ENCODE results near the gene LUC7L2. TPM values are rescaled to one million over a fixed set of nuclear protein-coding genes. Genes with fewer than 3 reads are reported as not detected.

Gene LUC7L2
- total RNA-seq, 1 donor from 2014 or later: 87.8 TPM

- peaks cover 9% of the 10 kb centered on the region for H3K4me1 ChIP-seq (ENCODE audit: insufficient read depth, low read length)
- DNase-seq (ENCODE audit: low read depth): peak; percentile 98
- peaks cover 7% of the 10 kb centered on the region for H3K4me1 Mint-ChIP-seq (ENCODE audit: low read depth, unreplicated experiment)
- H3K27ac Mint-ChIP-seq (ENCODE audit: unreplicated experiment): peak overlapping the region; percentile 99
- H3K36me3 Mint-ChIP-seq (ENCODE audit: low read depth, unreplicated experiment): no peaks in the 10 kb centered on the region
- no peaks in the 10 kb centered on the region for H4K20me1 ChIP-seq (ENCODE audit: insufficient read depth, low read length)
- H3K36me3 ChIP-seq (ENCODE audit: insufficient read depth, low read length): no peaks in the 10 kb centered on the region
- no peaks in the 10 kb centered on the region for H3K27me3 ChIP-seq (ENCODE audit: insufficient read depth, low read length)
- H3K27ac ChIP-seq (ENCODE audit: low read depth, low read length): peak overlapping the region; percentile 98
- H3K27me3 Mint-ChIP-seq (ENCODE audit: low read depth, unreplicated experiment): no peaks in the 10 kb centered on the region
- TF ChIP-seq, protein P1, sequence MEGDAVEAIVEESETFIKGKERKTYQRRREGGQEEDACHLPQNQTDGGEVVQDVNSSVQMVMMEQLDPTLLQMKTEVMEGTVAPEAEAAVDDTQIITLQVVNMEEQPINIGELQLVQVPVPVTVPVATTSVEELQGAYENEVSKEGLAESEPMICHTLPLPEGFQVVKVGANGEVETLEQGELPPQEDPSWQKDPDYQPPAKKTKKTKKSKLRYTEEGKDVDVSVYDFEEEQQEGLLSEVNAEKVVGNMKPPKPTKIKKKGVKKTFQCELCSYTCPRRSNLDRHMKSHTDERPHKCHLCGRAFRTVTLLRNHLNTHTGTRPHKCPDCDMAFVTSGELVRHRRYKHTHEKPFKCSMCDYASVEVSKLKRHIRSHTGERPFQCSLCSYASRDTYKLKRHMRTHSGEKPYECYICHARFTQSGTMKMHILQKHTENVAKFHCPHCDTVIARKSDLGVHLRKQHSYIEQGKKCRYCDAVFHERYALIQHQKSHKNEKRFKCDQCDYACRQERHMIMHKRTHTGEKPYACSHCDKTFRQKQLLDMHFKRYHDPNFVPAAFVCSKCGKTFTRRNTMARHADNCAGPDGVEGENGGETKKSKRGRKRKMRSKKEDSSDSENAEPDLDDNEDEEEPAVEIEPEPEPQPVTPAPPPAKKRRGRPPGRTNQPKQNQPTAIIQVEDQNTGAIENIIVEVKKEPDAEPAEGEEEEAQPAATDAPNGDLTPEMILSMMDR (IDR thresholded peaks at IDR 0.05; ENCODE audit: insufficient read depth, low read depth, low read length): peak; percentile 63
- TF ChIP-seq EZH2 (IDR thresholded peaks at IDR 0.05; ENCODE audit: insufficient read depth, low read length): no peak
- peak overlapping the region; percentile 94 for H2AFZ ChIP-seq (ENCODE audit: low read depth, low read length)
- peaks cover 4% of the 10 kb centered on the region for H3K9me3 Mint-ChIP-seq (ENCODE audit: unreplicated experiment)
- H3K79me2 ChIP-seq (ENCODE audit: insufficient read depth, low read length): peaks cover 26% of the 10 kb centered on the region
- H3K9ac ChIP-seq (ENCODE audit: low read length): peak overlapping the region; percentile 97
- peak overlapping the region; percentile 95 for H3K4me2 ChIP-seq (ENCODE audit: low read length)
- no peaks in the 10 kb centered on the region for H3K9me3 ChIP-seq (ENCODE audit: insufficient read depth, low read depth, low read length)
- FAIRE-seq: peak; percentile 60
- peak overlapping the region; percentile 96 for H3K4me3 Mint-ChIP-seq (ENCODE audit: unreplicated experiment)
- peak overlapping the region; percentile 85 for H3K4me3 ChIP-seq (ENCODE audit: insufficient read depth, low read depth, low read length)
These were observed 19.5 kb upstream of the LUC7L2 start for GRCh38 chr7:139340037-139340807.

DNA sequence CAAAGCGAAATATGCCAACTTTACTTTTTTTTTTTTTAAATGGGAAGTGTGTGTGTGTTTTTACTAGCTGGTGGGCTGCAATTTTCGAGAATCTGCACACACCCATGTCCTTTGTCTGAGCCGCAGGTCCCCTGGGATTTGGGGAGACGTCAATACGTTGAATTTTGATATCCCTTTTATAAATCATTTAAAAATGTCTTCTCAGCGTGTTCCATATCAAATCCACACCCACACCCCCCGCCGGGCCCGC is 19.0 kb upstream of the LUC7L2 start:
- no peaks in the 10 kb centered on the region for H3K27me3 ChIP-seq (ENCODE audit: insufficient read depth, low read length)
- Mint-ChIP-seq H3K27ac (ENCODE audit: unreplicated experiment) (peak overlapping the region; percentile 99), H3K4me1 (ENCODE audit: low read depth, unreplicated experiment) (peaks cover 7% of the 10 kb centered on the region), H3K9me3 (ENCODE audit: unreplicated experiment) (peaks cover 4% of the 10 kb centered on the region), H3K27me3 (ENCODE audit: low read depth, unreplicated experiment) (no peaks in the 10 kb centered on the region), H3K36me3 (ENCODE audit: low read depth, unreplicated experiment) (no peaks in the 10 kb centered on the region), H3K4me3 (ENCODE audit: unreplicated experiment) (peak overlapping the region; percentile 96)
- no peak for DNase-seq (ENCODE audit: low read depth)
- H3K36me3 ChIP-seq (ENCODE audit: insufficient read depth, low read length): no peaks in the 10 kb centered on the region
- peak overlapping the region; percentile 97 for H3K9ac ChIP-seq (ENCODE audit: low read length)
- peak overlapping the region; percentile 98 for H3K27ac ChIP-seq (ENCODE audit: low read depth, low read length)
- H3K4me1 ChIP-seq (ENCODE audit: insufficient read depth, low read length): peaks cover 9% of the 10 kb centered on the region
- peaks cover 26% of the 10 kb centered on the region for H3K79me2 ChIP-seq (ENCODE audit: insufficient read depth, low read length)
- H3K4me2 ChIP-seq (ENCODE audit: low read length): peak overlapping the region; percentile 95
- H2AFZ ChIP-seq (ENCODE audit: low read depth, low read length): peak overlapping the region; percentile 94
- TF ChIP-seq, protein P1 (IDR thresholded peaks at IDR 0.05; ENCODE audit: insufficient read depth, low read depth, low read length): no peak
- no peak for FAIRE-seq
- H3K9me3 ChIP-seq (ENCODE audit: insufficient read depth, low read depth, low read length): no peaks in the 10 kb centered on the region
- H4K20me1 ChIP-seq (ENCODE audit: insufficient read depth, low read length): no peaks in the 10 kb centered on the region
- peak overlapping the region; percentile 85 for H3K4me3 ChIP-seq (ENCODE audit: insufficient read depth, low read depth, low read length)

- Mint-ChIP-seq H3K4me3 (ENCODE audit: unreplicated experiment) (peak within 1 kb of the TSS; percentile 96), H3K4me1 (ENCODE audit: low read depth, unreplicated experiment) (peaks cover 7% of the 10 kb centered on the region), H3K27ac (ENCODE audit: unreplicated experiment) (peak within 1 kb of the TSS; percentile 99), H3K27me3 (ENCODE audit: low read depth, unreplicated experiment) (no peaks in the 10 kb centered on the region), H3K9me3 (ENCODE audit: unreplicated experiment) (peaks cover 4% of the 10 kb centered on the region), H3K36me3 (ENCODE audit: low read depth, unreplicated experiment) (no peaks in the 10 kb centered on the region)
- FAIRE-seq (no peak), DNase-seq (ENCODE audit: low read depth) (peak; percentile 90)
- H2AFZ ChIP-seq (ENCODE audit: low read depth, low read length): peak within 1 kb of the TSS; percentile 94
- peak within 1 kb of the TSS; percentile 95 for H3K4me2 ChIP-seq (ENCODE audit: low read length)
- H3K4me3 ChIP-seq (ENCODE audit: insufficient read depth, low read depth, low read length): peak within 1 kb of the TSS; percentile 85
- no peaks in the 10 kb centered on the region for H3K36me3 ChIP-seq (ENCODE audit: insufficient read depth, low read length)
- peak within 1 kb of the TSS; percentile 97 for H3K9ac ChIP-seq (ENCODE audit: low read length)
- peaks cover 9% of the 10 kb centered on the region for H3K4me1 ChIP-seq (ENCODE audit: insufficient read depth, low read length)
- TF ChIP-seq, protein P1 (IDR thresholded peaks at IDR 0.05; ENCODE audit: insufficient read depth, low read depth, low read length): peak; percentile 12
- TF ChIP-seq EZH2 (IDR thresholded peaks at IDR 0.05; ENCODE audit: insufficient read depth, low read length): no peak
- H3K27ac ChIP-seq (ENCODE audit: low read depth, low read length): peak within 1 kb of the TSS; percentile 98
- H3K79me2 ChIP-seq (ENCODE audit: insufficient read depth, low read length): peaks cover 26% of the 10 kb centered on the region
- no peaks in the 10 kb centered on the region for H3K9me3 ChIP-seq (ENCODE audit: insufficient read depth, low read depth, low read length)
- H4K20me1 ChIP-seq (ENCODE audit: insufficient read depth, low read length): no peaks in the 10 kb centered on the region
- no peaks in the 10 kb centered on the region for H3K27me3 ChIP-seq (ENCODE audit: insufficient read depth, low read length)
These were observed 18.5 kb upstream of the LUC7L2 start, which contains the start of gene FMC1 for GRCh38 chr7:139341058-139341775. Gene FMC1, plus strand, starts transcription at chr7:139341337. Its CDS starts 48 bp downstream, at chr7:139341385.
